Upper lobe of left lung (tissue), 6 donors: ENCODE measurements around the gene PPP3R1. TPM values are rescaled to one million over a fixed set of nuclear protein-coding genes. Genes with fewer than 3 reads are reported as not detected.
A peak's percentile ranks its signal among the peaks of the same experiment; 100 is the strongest.

Source experiments
- ATAC-seq, 2 donors: fragments of 200-7000 bp; cut with Tn5 transposase; one replicate each; pipeline ENCODE4 v1.9.1; 2022; ENCODE audit warnings: mild to moderate bottlenecking in 2 of 2, moderate library complexity in 2 of 2; ENCODE audit not compliant: low FRiP score in 2 of 2
- DNase-seq, 2 donors: peaks; one replicate each; pipeline ENCODE4 v3.0.0-alpha.2; 2019 to 2020
- H3K27ac ChIP-seq, 4 donors: fragments of 200-600 bp; sonication (generic); one replicate each; pipeline ENCODE4 v1.5.1; 2016 to 2019
- H3K27me3 ChIP-seq, 4 donors: fragments of 200-600 bp; sonication (generic); one replicate each; pipeline ENCODE4 v1.5.1; 2017 to 2019
- H3K36me3 ChIP-seq, 4 donors: fragments of 200-600 bp; sonication (generic); one replicate each; pipeline ENCODE4 v1.5.1; 2016 to 2019
- H3K4me1 ChIP-seq, 4 donors: fragments of 200-600 bp; sonication (generic); one replicate each; pipeline ENCODE4 v1.5.1; 2018 to 2019
- H3K4me3 ChIP-seq, 4 donors: fragments of 200-600 bp; sonication (generic); one replicate each; pipeline ENCODE4 v1.5.1; 2017 to 2019; ENCODE audit warnings: mild to moderate bottlenecking in 2 of 4, moderate library complexity in 1 of 4
- H3K9me3 ChIP-seq, 4 donors: fragments of 200-600 bp; sonication (generic); one replicate each; pipeline ENCODE4 v1.5.1; 2018 to 2019
- EP300 ChIP-seq, 4 donors: sonication (generic); formaldehyde crosslinking; IDR thresholded peaks; one replicate each; pipeline ENCODE4 v1.5.1; 2017; ENCODE audit warnings: antibody characterized with exemption in 4 of 4, control low read depth in 2 of 4
- POLR2A ChIP-seq, 4 donors: fragments of 450-650 bp; IDR thresholded peaks; one replicate each; pipeline ENCODE4 v1.5.1; 2016 to 2017; ENCODE audit warnings: antibody characterized with exemption in 4 of 4, mild to moderate bottlenecking in 2 of 4
- POLR2AphosphoS5 ChIP-seq, 2 donors: sonication (generic); formaldehyde crosslinking; IDR thresholded peaks; one replicate each; pipeline ENCODE4 v1.5.1; 2017; ENCODE audit warnings: antibody characterized with exemption in 2 of 2
- WGBS, 2 donors: methylation state at CpG; one replicate each; pipeline ENCODE4 v1.1.5; 2017 to 2018; 5-methylcytosine and 5-hydroxymethylcytosine counted together
- total RNA-seq, 6 donors: library from RNA; depleted of rRNA in 4 of 6; stranded (reverse); fragments of >200 nt in 4 of 6; gene quantifications; one replicate each; pipeline versions ENCODE4 v1.1.0 to v1.2.1, GENCODE V29; 2016 to 2021
- TF ChIP-seq, protein P1 (sequence below), 6 experiments: fragments of 450-650 bp in 4 of 6; fragments of 200-600 bp in 2 of 6; sonication (generic) in 2 of 6; IDR thresholded peaks; one replicate each; pipeline ENCODE4 v1.5.1; 2016 to 2019; ENCODE audit warnings: antibody characterized with exemption in 6 of 6
- donor health status: DM: no; HTN: no; CAD: no; lungs with moderate emphysema.
- donor health status: DM: no; HTN: yes; CAD: no; lungs with severe emphysema.

The PPP3R1 gene
- total RNA-seq, 6 donors from 2014 or later = 14.7 to 56.6 (median 45.4) TPM

DNA sequence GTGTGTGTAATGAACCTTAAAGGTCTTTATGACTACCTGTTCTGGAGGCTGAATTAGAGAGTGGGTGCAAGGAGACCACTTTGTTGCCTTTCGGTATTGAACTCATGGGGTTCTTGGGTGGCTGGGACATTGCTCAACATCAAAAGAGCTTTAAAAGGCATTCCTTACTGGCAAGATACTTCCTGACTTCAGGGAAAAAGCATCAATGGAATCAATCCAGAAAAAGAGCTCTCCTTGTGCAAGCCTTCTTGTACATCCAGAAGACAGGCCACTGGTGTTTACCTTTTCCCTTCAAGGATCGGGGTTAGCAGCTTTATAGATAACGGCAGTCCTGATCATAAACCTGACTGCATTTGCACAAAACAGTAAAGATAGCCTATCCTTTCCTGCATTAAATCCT is 85.1 kb downstream of the PPP3R1 start:
- H3K27ac ChIP-seq = no peak overlapping the region
- no peak for TF ChIP-seq EP300 (IDR thresholded peaks at IDR 0.05)
- no peak for TF ChIP-seq POLR2AphosphoS5 (IDR thresholded peaks at IDR 0.05)
- TF ChIP-seq POLR2A (IDR thresholded peaks at IDR 0.05) = no peak
- TF ChIP-seq, protein P1, sequence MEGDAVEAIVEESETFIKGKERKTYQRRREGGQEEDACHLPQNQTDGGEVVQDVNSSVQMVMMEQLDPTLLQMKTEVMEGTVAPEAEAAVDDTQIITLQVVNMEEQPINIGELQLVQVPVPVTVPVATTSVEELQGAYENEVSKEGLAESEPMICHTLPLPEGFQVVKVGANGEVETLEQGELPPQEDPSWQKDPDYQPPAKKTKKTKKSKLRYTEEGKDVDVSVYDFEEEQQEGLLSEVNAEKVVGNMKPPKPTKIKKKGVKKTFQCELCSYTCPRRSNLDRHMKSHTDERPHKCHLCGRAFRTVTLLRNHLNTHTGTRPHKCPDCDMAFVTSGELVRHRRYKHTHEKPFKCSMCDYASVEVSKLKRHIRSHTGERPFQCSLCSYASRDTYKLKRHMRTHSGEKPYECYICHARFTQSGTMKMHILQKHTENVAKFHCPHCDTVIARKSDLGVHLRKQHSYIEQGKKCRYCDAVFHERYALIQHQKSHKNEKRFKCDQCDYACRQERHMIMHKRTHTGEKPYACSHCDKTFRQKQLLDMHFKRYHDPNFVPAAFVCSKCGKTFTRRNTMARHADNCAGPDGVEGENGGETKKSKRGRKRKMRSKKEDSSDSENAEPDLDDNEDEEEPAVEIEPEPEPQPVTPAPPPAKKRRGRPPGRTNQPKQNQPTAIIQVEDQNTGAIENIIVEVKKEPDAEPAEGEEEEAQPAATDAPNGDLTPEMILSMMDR (IDR thresholded peaks at IDR 0.05) = no peak
- no peaks in the 10 kb centered on the region for H3K9me3 ChIP-seq
- no peak for DNase-seq
- no peak for ATAC-seq
- H3K27me3 ChIP-seq = no peaks in the 10 kb centered on the region
- no peak overlapping the region for H3K4me3 ChIP-seq
- peaks cover 4 to 54% (median 14%) of the 10 kb centered on the region in 4 donors for H3K36me3 ChIP-seq
- WGBS, 2 donors = 68 to 78% methylated on average over 3 of the region's 3 CpGs
- H3K4me1 ChIP-seq = no peaks in the 10 kb centered on the region

DNA sequence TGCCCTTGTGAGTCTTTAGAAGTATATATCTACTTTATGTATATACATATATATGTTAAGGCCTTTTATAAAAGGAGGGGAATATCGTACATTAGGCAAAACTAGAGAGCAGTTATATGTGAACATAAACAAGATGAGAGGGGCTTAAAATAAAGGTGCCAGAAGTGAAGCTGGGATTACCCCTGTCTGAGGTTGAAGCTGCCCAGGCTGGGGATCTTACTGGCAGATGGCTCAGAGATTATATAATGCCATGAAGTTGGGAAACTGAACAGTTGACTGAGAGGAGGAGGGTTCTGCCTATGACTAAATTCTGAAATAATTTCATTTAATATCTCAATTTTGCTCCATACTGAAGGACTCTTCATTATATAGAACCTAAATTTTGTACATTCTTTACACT is 88.7 kb downstream of the PPP3R1 start:
- no peaks in the 10 kb centered on the region for H3K27me3 ChIP-seq
- 90 to 95% methylated on average over 1 of the region's 1 CpG for WGBS, 2 donors
- no peak overlapping the region for H3K4me3 ChIP-seq
- TF ChIP-seq EP300 (IDR thresholded peaks at IDR 0.05) = no peak
- TF ChIP-seq, protein P1 (IDR thresholded peaks at IDR 0.05) = no peak
- no peak for TF ChIP-seq POLR2AphosphoS5 (IDR thresholded peaks at IDR 0.05)
- TF ChIP-seq POLR2A (IDR thresholded peaks at IDR 0.05) = no peak
- H3K27ac ChIP-seq = no peak overlapping the region
- peaks cover 7 to 68% (median 20%) of the 10 kb centered on the region in 4 donors for H3K36me3 ChIP-seq
- peaks cover 10 to 11% (median 11%) of the 10 kb centered on the region in 4 donors for H3K4me1 ChIP-seq
- no peaks in the 10 kb centered on the region for H3K9me3 ChIP-seq
- DNase-seq (no peak), ATAC-seq (no peak)

DNA sequence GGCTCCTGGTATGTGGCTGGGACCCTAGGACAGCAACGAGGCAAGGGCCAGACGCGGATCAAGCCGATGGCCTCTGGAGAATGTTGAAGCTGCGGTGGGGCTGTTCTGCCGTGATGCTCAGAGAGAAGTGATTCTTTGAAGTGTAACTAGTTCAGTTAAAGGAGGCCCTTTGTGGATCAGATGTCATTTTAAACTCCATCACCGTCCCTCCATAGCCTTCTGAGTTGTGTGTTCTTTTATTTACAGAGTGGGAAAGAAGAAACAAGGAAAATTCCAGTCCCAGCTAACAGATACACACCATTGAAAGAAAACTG is 94.2 kb downstream of the PPP3R1 start:
- H3K4me3 ChIP-seq = peak overlapping the region; percentile 77 to 97 (median 90)
- H3K9me3 ChIP-seq = no peaks in the 10 kb centered on the region
- DNase-seq (no peak), ATAC-seq (no peak)
- TF ChIP-seq, protein P1 (IDR thresholded peaks at IDR 0.05) = no peak
- TF ChIP-seq POLR2A (IDR thresholded peaks at IDR 0.05) (peak in 1 of 4 donors; percentile 2), POLR2AphosphoS5 (IDR thresholded peaks at IDR 0.05) (no peak)
- peaks cover 15 to 37% (median 25%) of the 10 kb centered on the region in 4 donors for H3K4me1 ChIP-seq
- peaks cover 3 to 31% (median 11%) of the 10 kb centered on the region in 4 donors for H3K36me3 ChIP-seq
- H3K27ac ChIP-seq = peak overlapping the region; percentile 89 to 96 (median 92)
- H3K27me3 ChIP-seq = no peaks in the 10 kb centered on the region
- 2 to 6% methylated on average over 1 to 7 of the region's 7 CpGs for WGBS, 2 donors

DNA sequence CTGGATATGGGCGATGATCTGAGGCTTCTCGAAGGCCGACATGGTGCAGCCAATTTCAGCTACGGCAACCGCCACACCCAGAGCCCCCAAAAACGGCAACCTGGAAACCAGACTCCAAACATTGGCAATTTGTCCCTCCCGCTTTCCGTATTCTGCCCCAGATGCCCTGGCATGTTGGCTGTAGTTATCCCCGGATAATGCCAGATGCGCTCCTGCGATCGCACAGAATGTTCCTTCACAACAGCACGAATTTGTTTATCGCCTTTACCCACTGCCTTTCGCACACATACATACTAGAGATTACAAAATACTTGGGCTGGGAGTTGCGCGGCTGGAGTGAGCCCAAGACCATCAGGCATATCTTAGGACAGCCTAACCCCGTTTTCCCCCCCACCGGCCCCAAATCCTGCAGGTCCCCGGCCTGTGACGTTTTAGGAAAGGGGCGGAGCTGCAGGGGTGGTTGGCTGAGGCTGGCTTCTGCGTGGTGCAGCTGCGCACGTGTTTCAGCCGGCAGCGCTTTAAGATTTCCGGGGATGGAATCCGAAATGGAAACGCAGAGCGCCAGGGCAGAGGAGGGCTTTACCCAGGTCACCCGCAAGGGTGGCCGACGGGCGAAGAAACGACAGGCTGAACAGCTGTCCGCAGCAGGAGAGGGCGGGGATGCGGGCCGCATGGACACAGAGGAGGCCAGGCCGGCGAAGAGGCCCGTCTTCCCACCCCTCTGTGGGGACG is 94.8 kb downstream of the PPP3R1 start, which contains the start of gene PNO1:
Gene PNO1, plus strand, starts transcription at position 487 of the 732 bp plus-strand sequence. Its CDS starts 47 bp downstream, at position 534.
- DNase-seq (peak; percentile 91 to 94), ATAC-seq (peak; percentile 99)
- peak within 1 kb of the TSS; percentile 77 to 97 (median 90) for H3K4me3 ChIP-seq
- peaks cover 20 to 42% (median 26%) of the 10 kb centered on the region in 4 donors for H3K4me1 ChIP-seq
- TF ChIP-seq EP300 (IDR thresholded peaks at IDR 0.05) (peak in 2 of 4 donors; percentile 51 to 62), POLR2A (IDR thresholded peaks at IDR 0.05) (peak in 2 of 4 donors; percentile 54 to 65), POLR2AphosphoS5 (IDR thresholded peaks at IDR 0.05) (peak; percentile 79 to 82)
- TF ChIP-seq, protein P1 (IDR thresholded peaks at IDR 0.05) = peak in 3 of 6 experiments; percentile 15 to 51 (median 27)
- H3K27me3 ChIP-seq = no peaks in the 10 kb centered on the region
- peak within 1 kb of the TSS; percentile 89 to 96 (median 92) for H3K27ac ChIP-seq
- 0 to 1% methylated on average over 12 to 37 of the region's 44 CpGs for WGBS, 2 donors
- H3K36me3 ChIP-seq = peaks cover 3 to 26% (median 8%) of the 10 kb centered on the region in 4 donors
- H3K9me3 ChIP-seq = no peaks in the 10 kb centered on the region
